BE2C (cell line): ENCODE measurements around the gene STX17. TPM values are rescaled to one million over a fixed set of nuclear protein-coding genes. Genes with fewer than 3 reads are reported as not detected.
A peak's percentile ranks its signal among the peaks of the same experiment; 100 is the strongest.
"Not testable (repeated sequence)": the region's sequence is repeated elsewhere in the genome, so short reads cannot be mapped to it uniquely, and the experiment has no call there.

Source experiments
- DNase-seq: peaks from one replicate; pipeline ENCODE4 v3.0.0-alpha.2; 2020
- H3K27me3 ChIP-seq: fragments of 250-450 bp; sonication (Bioruptor Pico); 2 replicates; pipeline ENCODE4 v1.5.1; 2020; ENCODE audit warnings: mild to moderate bottlenecking
- H3K36me3 ChIP-seq: fragments of 250-450 bp; sonication (Bioruptor Pico); 2 replicates; pipeline ENCODE4 v1.5.1; 2020; ENCODE audit warnings: mild to moderate bottlenecking
- H3K4me1 ChIP-seq: fragments of 250-450 bp; sonication (Bioruptor Pico); 2 replicates; pipeline ENCODE4 v1.5.1; 2020
- H3K4me3 ChIP-seq: 2 replicates; pipeline ENCODE4 v1.5.1; 2011; ENCODE audit warnings: low read depth, low read length
- H3K9me3 ChIP-seq: fragments of 250-450 bp; sonication (Bioruptor Pico); 2 replicates; pipeline ENCODE4 v1.5.1; 2020
- polyA plus RNA-seq: library from polyadenylated mRNA; unstranded; fragments of >200 nt; gene quantifications from one replicate; pipeline ENCODE4 v1.2.1, GENCODE V29; 2012; ENCODE audit warnings: low read depth, missing spikeins; ENCODE audit not compliant: insufficient read length, insufficient read depth
- TF ChIP-seq, protein P1 (sequence below): IDR thresholded peaks from 2 replicates; pipeline ENCODE4 v1.5.1; 2012; ENCODE audit warnings: mild to moderate bottlenecking, low read depth, low read length

Gene STX17
- 4.9 TPM for polyA plus RNA-seq

DNA sequence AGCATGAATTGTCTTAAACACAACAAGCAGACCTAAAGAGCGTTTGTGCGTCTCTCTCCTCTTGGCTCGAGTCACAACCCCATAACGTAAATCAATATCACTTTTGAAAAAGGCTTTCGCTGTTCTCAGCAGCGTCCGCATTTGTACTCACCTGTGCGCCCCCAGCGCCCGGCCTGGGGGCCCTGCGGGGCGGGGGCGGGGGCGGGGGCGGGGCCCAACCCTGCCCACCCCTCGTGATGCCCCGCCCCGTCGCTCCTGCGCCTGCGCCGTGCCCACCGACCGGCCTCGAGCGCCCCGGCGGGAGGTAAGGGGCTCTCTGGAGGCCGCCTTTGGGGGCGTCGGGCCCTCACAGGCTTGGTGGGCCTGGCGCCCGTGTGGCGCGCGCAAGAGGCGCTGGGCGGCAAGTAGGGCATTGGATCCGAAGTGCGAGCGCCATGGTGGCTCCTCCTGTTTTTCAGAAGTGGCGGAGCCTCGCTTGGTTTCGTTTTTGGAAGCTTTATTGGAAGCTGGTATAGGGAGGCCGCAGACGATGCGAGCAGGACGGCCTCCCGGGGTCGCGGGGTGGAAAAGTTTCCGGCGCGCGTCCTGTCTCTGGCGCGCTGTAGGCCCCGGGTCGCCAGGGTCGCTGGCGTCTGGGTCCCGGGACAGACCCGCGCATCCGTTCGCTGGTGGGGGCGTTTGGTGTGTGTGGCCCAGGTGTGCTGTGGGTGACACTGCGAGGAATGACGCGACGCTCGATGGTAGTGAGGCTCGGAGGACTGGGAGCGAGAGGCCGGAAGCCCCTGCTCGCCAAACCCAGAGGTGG lies at the start of gene STX17:
TSS of gene STX17 (plus strand) at position 252 of the 805 bp plus-strand sequence. CDS start 8,586 bp downstream, outside the sequence.
- H3K4me3 ChIP-seq: peak within 1 kb of the TSS; percentile 92
- H3K4me1 ChIP-seq: no peaks in the 10 kb centered on the region
- TF ChIP-seq, protein P1, sequence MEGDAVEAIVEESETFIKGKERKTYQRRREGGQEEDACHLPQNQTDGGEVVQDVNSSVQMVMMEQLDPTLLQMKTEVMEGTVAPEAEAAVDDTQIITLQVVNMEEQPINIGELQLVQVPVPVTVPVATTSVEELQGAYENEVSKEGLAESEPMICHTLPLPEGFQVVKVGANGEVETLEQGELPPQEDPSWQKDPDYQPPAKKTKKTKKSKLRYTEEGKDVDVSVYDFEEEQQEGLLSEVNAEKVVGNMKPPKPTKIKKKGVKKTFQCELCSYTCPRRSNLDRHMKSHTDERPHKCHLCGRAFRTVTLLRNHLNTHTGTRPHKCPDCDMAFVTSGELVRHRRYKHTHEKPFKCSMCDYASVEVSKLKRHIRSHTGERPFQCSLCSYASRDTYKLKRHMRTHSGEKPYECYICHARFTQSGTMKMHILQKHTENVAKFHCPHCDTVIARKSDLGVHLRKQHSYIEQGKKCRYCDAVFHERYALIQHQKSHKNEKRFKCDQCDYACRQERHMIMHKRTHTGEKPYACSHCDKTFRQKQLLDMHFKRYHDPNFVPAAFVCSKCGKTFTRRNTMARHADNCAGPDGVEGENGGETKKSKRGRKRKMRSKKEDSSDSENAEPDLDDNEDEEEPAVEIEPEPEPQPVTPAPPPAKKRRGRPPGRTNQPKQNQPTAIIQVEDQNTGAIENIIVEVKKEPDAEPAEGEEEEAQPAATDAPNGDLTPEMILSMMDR: no peak
- no peaks in the 10 kb centered on the region for H3K27me3 ChIP-seq
- H3K36me3 ChIP-seq: no peaks in the 10 kb centered on the region
- no peaks in the 10 kb centered on the region for H3K9me3 ChIP-seq
- peak; percentile 88 for DNase-seq

DNA sequence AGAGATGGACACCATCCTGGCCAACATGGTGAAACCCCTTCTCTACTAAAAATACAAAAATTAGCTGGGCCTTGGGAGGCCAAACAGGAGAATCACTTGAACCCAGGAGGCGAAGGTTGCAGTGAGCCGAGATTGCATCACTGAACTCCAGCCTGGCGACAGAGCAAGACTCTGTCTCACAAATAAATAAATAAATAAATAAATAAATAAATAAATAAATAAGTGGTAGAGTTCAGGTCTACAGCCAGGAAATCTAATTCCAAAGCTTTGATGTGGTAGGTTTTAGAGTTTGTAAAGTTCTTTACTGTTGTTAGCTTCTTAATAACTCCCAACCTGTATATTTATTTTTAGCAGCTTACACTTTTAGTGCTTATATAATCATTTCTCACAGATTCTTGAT lies 48.9 kb upstream of the STX17 start:
- H3K36me3 ChIP-seq, H3K4me1 ChIP-seq, H3K27me3 ChIP-seq, H3K4me3 ChIP-seq, DNase-seq, H3K9me3 ChIP-seq: not testable (repeated sequence)

DNA sequence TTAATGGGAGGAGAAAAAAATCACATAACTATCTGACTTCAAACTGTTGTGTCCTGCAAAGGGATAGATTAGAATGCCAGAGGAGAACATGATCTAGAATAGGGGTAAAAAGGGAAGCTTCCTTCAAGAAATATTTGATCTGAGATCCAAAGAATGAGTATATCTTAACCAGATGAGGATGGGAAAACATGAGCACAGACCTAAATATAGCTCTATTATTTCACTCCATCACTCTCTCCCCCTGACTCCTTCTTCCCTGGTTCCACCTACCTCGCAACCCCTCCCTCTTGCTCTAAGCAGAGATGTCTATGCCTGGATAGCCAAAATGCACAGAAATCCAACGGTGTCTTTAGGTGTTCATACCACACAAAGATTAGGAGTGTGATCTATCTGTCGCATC lies 48.4 kb upstream of the STX17 start:
- Histone ChIP-seq H3K4me1 (no peaks in the 10 kb centered on the region), H3K36me3 (no peaks in the 10 kb centered on the region), H3K9me3 (no peaks in the 10 kb centered on the region), H3K27me3 (no peaks in the 10 kb centered on the region), H3K4me3 (no peak overlapping the region)
- no peak for DNase-seq
- TF ChIP-seq, protein P1: no peak

DNA sequence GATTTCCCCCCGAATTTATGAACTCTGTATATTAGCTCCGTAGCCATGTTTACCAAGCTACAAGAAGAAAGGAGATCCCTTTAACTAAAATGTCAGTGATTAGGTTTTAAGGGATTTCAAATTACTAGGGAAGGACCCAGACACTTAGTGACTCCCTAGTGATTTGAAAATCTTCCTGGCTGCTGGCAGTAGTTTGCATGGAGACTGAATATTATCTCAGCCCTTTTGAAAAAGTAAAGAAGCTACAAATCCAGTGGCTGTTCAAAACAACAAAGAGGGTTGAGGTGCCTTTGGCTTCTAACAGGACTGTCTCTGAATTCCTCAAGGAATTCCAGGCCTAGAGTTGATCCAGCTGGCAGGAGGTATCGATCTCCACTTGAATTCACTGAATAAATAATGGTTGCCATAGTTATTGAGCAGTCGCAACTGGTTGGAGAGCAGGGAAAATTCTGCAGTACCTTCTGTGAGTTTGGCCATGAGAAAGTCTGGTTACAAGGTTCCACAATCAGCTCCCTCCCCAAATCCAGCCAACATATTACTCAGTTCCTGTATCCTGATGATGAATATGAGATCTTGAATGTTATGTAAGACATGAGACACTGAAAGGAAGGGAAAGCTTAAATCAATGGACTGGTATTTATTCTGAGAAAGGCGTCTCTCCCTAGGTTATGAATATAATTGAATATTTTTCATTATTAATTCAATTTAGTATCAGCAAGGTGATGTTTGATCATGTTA lies 47.0 kb upstream of the STX17 start:
- DNase-seq: no peak
- no peaks in the 10 kb centered on the region for H3K4me1 ChIP-seq
- no peaks in the 10 kb centered on the region for H3K36me3 ChIP-seq
- TF ChIP-seq, protein P1: no peak
- no peak overlapping the region for H3K4me3 ChIP-seq
- H3K27me3 ChIP-seq: no peaks in the 10 kb centered on the region
- no peaks in the 10 kb centered on the region for H3K9me3 ChIP-seq

DNA sequence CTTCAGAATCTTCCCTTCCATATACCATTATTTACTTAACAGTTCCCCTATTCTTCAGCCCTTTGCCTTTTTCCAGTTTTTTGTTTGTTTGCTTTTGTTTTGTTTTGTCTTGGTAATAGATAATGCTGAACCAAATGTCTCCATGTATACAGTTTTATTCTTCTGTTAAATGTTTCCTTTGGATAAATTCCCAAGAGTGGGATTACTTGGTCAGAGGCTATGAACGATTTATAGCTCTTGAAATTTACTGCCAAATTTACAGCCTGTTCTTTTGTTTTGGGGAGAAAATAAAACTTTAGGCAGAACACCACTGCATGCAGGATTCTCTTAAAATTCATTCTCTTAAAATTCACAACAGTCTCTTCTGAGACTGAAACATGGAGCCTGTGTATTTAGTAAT lies 46.2 kb upstream of the STX17 start:
- Histone ChIP-seq H3K4me1 (no peaks in the 10 kb centered on the region), H3K9me3 (no peaks in the 10 kb centered on the region), H3K36me3 (no peaks in the 10 kb centered on the region), H3K4me3 (no peak overlapping the region), H3K27me3 (no peaks in the 10 kb centered on the region)
- TF ChIP-seq, protein P1: no peak
- no peak for DNase-seq

DNA sequence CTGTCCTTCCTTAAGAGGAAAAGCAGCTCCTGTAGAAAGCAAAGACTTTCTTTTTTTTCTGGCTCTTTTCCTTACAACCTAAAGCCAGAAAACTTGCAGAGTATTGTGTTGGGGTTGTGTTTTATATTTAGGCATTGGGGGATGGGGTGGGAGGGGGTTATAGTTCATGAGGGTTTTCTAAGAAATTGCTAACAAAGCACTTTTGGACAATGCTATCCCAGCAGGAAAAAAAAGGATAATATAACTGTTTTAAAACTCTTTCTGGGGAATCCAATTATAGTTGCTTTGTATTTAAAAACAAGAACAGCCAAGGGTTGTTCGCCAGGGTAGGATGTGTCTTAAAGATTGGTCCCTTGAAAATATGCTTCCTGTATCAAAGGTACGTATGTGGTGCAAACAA lies 42.5 kb upstream of the STX17 start:
- no peaks in the 10 kb centered on the region for H3K4me1 ChIP-seq
- H3K27me3 ChIP-seq: no peaks in the 10 kb centered on the region
- DNase-seq: no peak
- no peaks in the 10 kb centered on the region for H3K36me3 ChIP-seq
- TF ChIP-seq, protein P1: no peak
- H3K9me3 ChIP-seq: no peaks in the 10 kb centered on the region
- H3K4me3 ChIP-seq: no peak overlapping the region
